ENCODE results near the gene BARHL1. TPM values are rescaled to one million over a fixed set of nuclear protein-coding genes. Genes with fewer than 3 reads are reported as not detected.

Gene BARHL1
- total RNA-seq, 2 donors from 2014 or later, result not detected

DNA sequence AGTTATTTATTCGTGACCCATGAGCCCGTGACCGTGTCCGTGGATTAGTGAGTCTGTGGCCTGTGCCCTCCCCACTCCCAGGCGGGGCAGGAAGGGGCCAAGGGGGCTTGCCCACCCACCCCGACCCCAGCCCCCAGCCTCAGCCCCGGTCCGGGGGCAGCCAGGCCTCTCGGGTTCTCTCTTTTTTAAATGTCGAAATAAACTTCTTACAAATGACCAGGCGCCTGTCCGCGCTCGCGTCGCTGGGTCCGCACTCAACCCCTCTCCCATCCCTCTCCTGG lies 7.6 kb downstream of the BARHL1 start:
- TF ChIP-seq, protein P1, sequence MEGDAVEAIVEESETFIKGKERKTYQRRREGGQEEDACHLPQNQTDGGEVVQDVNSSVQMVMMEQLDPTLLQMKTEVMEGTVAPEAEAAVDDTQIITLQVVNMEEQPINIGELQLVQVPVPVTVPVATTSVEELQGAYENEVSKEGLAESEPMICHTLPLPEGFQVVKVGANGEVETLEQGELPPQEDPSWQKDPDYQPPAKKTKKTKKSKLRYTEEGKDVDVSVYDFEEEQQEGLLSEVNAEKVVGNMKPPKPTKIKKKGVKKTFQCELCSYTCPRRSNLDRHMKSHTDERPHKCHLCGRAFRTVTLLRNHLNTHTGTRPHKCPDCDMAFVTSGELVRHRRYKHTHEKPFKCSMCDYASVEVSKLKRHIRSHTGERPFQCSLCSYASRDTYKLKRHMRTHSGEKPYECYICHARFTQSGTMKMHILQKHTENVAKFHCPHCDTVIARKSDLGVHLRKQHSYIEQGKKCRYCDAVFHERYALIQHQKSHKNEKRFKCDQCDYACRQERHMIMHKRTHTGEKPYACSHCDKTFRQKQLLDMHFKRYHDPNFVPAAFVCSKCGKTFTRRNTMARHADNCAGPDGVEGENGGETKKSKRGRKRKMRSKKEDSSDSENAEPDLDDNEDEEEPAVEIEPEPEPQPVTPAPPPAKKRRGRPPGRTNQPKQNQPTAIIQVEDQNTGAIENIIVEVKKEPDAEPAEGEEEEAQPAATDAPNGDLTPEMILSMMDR (IDR thresholded peaks at IDR 0.05), result no peak
- Histone ChIP-seq H3K9me3 (no peaks in the 10 kb centered on the region), H3K27me3 (replicated peaks; ENCODE audit: insufficient read depth) (peaks cover 25% of the 10 kb centered on the region), H3K4me3 (no peak overlapping the region), H3K4me1 (ENCODE audit: control insufficient read depth in 1 of 2, low read depth in 2 of 2) (peaks cover 0 to 8% of the 10 kb centered on the region in 2 donors), H3K36me3 (peaks cover 9% of the 10 kb centered on the region), H3K27ac (no peak overlapping the region)
- ATAC-seq (ENCODE audit: insufficient number of reproducible peaks, low FRiP score, low read depth) (no peak), DNase-seq (ENCODE audit: low spot score) (no peak)

DNA sequence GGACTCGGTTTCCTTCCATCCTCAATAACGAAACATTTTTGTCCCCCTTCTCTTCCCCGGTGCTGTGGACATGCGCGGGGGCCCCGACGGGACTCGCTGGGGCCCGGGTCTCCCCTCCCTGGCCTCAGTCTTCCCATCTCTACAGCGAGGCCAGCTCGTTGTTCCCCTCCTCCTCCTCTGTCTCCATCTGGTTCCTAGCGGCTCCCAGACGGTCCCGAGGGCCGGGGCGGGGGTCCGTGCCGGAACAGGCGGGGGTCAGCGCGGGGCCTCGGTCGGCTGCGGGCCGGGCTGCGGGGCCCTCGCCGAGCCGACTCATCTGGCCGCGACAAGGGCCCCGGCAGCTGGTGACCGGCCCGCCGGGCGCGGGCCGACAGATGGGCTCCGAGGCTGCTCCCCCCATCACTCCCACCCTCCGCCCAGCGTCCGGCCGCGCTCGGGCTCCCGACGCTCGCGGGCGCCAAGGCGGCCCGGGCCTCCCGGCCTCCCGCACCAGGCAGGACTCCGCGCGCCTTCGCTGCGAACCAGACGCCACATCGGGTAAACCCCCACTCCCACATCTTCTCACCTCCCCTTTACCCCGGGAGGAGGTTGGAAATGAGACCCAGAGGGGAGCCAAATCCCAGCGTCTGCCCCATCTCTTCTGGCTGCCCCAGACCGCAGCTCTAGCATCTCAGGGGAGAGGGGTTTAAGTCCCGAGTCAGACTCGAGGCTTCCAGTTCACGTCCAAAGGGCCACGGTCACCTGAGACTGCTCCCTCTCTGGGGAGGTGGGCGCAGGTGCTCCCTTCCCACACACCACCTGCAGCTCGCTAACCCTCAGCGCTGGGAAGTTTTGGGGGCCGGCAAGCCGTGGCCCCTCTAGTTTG lies 8.1 kb downstream of the BARHL1 start:
- DNase-seq (ENCODE audit: low spot score), result no peak
- TF ChIP-seq, protein P1 (IDR thresholded peaks at IDR 0.05), result no peak
- H3K4me1 ChIP-seq (ENCODE audit: control insufficient read depth in 1 of 2, low read depth in 2 of 2), result peaks cover 0 to 8% of the 10 kb centered on the region in 2 donors
- peaks cover 9% of the 10 kb centered on the region for H3K36me3 ChIP-seq
- ATAC-seq (ENCODE audit: insufficient number of reproducible peaks, low FRiP score, low read depth), result no peak
- H3K27ac ChIP-seq, result no peak overlapping the region
- no peak overlapping the region for H3K4me3 ChIP-seq
- peaks cover 20% of the 10 kb centered on the region for H3K27me3 ChIP-seq (replicated peaks; ENCODE audit: insufficient read depth)
- no peaks in the 10 kb centered on the region for H3K9me3 ChIP-seq

DNA sequence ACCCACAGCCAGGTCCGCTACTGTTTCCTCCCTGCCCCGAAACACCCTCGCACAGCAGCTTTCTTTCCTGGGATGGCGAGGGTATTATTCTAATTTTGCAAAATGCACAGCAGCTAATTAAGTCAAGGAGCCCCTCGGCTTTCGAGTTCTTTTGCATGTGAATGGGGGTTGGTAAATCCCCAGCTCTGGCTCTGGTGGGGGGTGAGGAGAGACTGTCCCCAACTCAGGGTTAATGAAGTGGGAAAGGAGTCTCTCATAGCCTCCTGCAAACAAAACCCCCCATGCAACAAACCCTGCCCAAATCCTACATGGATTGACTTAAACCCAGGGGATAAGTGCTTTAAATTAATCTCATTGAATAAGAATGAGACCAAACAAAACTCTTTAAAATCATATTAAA lies 8.8 kb downstream of the BARHL1 start:
- TF ChIP-seq, protein P1 (IDR thresholded peaks at IDR 0.05), result no peak

DNA sequence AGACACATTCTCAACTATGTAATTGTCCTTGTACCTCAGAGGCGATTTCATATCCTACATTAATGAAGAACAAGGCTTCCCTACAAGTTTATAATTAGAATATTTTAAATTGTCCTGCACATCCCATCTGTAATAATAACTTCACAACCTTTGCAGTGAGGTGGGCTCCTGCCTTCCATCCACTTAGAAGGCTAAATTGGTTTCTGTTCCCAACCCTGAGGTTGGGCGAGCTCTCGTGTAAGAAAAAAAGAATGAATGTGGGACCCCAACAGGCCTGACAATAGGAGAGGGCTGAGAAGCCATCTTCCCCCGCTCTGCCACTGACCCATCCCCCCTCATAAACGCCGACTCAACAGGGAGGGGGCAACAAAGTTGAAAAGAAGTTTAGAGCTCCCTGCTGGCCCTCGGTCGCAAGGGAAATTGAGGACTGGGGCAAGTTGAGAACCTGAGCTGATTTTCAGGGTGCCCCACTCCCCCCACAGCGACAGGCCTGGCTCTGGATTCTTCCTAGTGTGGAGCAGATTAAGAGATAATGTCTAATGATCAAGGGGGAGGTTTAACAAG lies 9.4 kb downstream of the BARHL1 start:
- no peak for ATAC-seq (ENCODE audit: insufficient number of reproducible peaks, low FRiP score, low read depth)
- H3K27ac ChIP-seq, result no peak overlapping the region
- peaks cover 0 to 8% of the 10 kb centered on the region in 2 donors for H3K4me1 ChIP-seq (ENCODE audit: control insufficient read depth in 1 of 2, low read depth in 2 of 2)
- H3K9me3 ChIP-seq, result no peaks in the 10 kb centered on the region
- TF ChIP-seq, protein P1 (IDR thresholded peaks at IDR 0.05), result no peak
- peaks cover 14% of the 10 kb centered on the region for H3K27me3 ChIP-seq (replicated peaks; ENCODE audit: insufficient read depth)
- no peak overlapping the region for H3K4me3 ChIP-seq
- DNase-seq (ENCODE audit: low spot score), result no peak
- H3K36me3 ChIP-seq, result peaks cover 12% of the 10 kb centered on the region

More for the DNA sequence above, 8.8 kb downstream of the BARHL1 start:
- peaks cover 0 to 8% of the 10 kb centered on the region in 2 donors for H3K4me1 ChIP-seq (ENCODE audit: control insufficient read depth in 1 of 2, low read depth in 2 of 2)
- ATAC-seq (ENCODE audit: insufficient number of reproducible peaks, low FRiP score, low read depth) (no peak), DNase-seq (ENCODE audit: low spot score) (no peak)
- H3K36me3 ChIP-seq, result peaks cover 12% of the 10 kb centered on the region
- no peak overlapping the region for H3K27ac ChIP-seq
- peaks cover 17% of the 10 kb centered on the region for H3K27me3 ChIP-seq (replicated peaks; ENCODE audit: insufficient read depth)
- no peaks in the 10 kb centered on the region for H3K9me3 ChIP-seq
- no peak overlapping the region for H3K4me3 ChIP-seq

DNA sequence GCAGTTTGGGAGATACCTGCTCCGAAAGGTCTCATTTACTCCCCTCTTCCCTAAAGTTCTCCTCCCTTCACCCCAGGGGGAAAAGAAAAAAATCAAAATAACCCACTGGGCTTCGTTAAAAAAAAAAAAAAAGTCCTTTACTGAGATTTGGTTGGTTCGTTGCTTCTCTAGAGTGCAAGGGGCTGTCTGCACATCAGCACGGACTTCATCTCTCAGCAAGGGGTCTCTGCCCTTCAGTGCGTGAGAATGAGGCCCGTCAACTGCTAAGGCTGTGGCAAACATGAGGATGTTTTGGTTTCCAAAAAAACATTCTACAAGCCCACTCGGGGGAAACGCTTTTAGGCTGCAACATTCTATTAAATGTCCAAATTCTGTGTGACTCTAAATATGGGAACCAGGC lies 10.0 kb downstream of the BARHL1 start:
- ATAC-seq (ENCODE audit: insufficient number of reproducible peaks, low FRiP score, low read depth) (no peak), DNase-seq (ENCODE audit: low spot score) (no peak)
- no peak overlapping the region for H3K27ac ChIP-seq
- peaks cover 12% of the 10 kb centered on the region for H3K36me3 ChIP-seq
- peaks cover 8% of the 10 kb centered on the region for H3K27me3 ChIP-seq (replicated peaks; ENCODE audit: insufficient read depth)
- TF ChIP-seq, protein P1 (IDR thresholded peaks at IDR 0.05), result no peak
- no peak overlapping the region for H3K4me3 ChIP-seq
- no peaks in the 10 kb centered on the region for H3K9me3 ChIP-seq
- H3K4me1 ChIP-seq (ENCODE audit: control insufficient read depth in 1 of 2, low read depth in 2 of 2), result peaks cover 0 to 8% of the 10 kb centered on the region in 2 donors

All from thoracic aorta (tissue), 2 donors.